ENCODE data around the gene RTL5. TPM values are rescaled to one million over a fixed set of nuclear protein-coding genes. Genes with fewer than 3 reads are reported as not detected.
A peak's percentile ranks its signal among the peaks of the same experiment; 100 is the strongest.
"Not testable (repeated sequence)": the region's sequence is repeated elsewhere in the genome, so short reads cannot be mapped to it uniquely, and the experiment has no call there.

Gene RTL5
- 0.03 TPM in 1 of 2 replicates, not detected in the other for total RNA-seq (2014; rRNA removed; shearing (Covaris generic); ENCODE audit: low replicate concordance)

DNA sequence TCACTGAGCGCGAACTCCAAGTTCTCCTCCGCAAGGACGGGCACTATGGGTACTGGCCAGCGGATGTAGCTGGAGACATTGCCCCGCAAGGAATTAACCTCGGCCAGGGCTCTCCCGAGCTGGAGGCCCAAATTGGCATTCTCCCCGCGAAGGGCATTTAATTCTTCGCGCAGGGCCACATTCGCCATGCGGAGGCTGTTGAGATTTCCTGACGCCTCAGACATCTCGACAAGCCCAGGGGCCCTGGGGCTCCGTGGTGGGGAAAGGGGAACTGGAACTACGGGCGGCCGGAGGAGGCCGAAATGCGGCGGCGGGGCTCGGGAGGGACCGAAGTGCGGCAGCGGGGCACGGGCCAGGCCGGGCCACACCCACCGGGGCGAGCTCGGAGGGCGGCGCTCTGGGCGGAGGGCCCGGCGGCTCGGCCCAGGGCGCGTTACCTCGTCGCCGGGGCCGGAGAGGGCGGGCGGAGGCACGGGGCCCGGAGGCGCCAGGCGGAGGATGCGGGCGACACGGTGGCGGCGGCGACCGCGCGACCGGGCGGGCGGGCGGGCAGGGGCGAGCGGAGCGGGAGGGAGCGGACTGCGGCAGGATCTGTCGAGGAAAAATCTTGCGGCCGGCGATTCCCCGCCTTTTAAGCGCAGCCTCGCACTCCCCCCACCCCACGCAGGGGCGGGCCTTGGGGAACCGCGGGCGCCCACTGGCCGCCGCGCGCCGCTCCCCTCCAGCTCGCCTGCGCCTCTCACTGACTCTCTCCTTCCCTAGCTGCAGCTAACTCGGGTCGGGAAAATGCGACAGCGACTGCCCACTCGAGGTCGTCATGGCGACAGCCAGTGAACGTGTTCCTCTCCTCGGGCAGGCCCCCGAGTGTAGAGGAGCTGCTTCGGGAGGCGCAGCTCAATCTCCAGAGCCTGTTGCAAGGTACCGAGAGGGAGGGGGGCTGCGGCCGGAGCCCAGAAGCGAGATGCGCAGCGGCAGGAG lies at the start of gene RTL5:
TSS of gene RTL5 (minus strand) at position 599 of the 978 bp plus-strand sequence.
- H3K27me3 ChIP-seq: no peaks in the 10 kb centered on the region
- peak; percentile 71 for DNase-seq
- no peaks in the 10 kb centered on the region for H3K9me3 ChIP-seq
- peak within 1 kb of the TSS; percentile 29 for H3K4me3 ChIP-seq
- H3K36me3 ChIP-seq: no peaks in the 10 kb centered on the region

DNA sequence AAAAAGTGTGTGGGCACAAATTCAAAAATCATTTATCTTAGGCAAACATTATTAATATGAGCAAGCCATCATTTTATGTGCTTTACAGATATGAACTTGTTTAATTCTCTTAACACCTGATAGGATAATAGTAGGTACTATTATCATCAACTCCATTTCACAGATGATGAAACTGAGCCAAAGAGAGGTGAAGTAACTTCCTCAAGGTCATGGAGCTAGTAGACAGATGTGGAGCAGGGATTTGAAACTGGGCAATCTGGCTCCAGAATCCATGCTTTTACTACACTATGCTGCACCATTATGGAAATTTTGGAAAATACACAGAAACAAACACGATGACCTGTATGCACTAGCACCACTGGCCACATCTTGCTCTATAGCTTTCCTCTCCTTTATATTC lies 48.8 kb upstream of the RTL5 start:
- no peaks in the 10 kb centered on the region for H3K36me3 ChIP-seq
- H3K27me3 ChIP-seq: no peaks in the 10 kb centered on the region
- no peak for DNase-seq
- H3K4me3 ChIP-seq: peak overlapping the region; percentile 78
- H3K9me3 ChIP-seq: no peaks in the 10 kb centered on the region

DNA sequence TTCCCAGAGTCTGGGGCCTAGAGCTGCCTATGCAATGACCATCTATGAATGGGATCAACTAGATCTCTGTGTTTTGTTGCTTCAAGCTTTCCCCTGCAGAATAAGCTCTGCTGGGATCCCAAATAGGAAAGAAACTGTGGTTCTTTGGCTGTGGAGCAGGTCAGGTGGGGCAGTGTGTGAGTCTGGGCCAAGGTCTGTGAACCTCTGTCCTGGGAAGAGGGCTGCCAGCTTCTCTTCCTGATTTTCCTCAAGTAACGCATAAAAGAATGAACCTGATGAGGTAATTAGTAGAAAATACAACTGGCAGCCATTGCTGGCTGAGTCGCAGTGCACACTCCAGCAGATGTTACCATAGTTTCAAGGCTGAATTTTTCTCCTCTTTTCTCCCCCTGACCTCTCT lies 45.3 kb upstream of the RTL5 start:
- Histone ChIP-seq H3K27me3 (no peaks in the 10 kb centered on the region), H3K9me3 (no peaks in the 10 kb centered on the region), H3K36me3 (no peaks in the 10 kb centered on the region), H3K4me3 (no peak overlapping the region)
- peak; percentile 6 for DNase-seq

DNA sequence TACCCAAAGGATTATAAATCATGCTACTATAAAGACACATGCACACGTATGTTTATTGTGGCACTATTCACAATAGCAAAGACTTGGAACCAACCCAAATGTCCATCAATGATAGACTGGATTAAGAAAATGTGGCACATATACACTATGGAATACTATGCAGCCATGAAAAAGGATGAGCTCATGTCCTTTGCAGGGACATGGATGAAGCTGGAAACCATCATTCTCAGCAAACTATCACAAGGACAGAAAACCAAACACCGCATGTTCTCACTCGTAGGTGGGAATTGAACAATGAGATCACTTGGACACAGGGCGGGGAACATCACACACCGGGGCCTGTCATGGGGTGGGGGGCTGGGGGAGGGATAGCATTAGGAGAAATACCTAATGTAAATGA lies 44.6 kb upstream of the RTL5 start:
- DNase-seq, H3K4me3 ChIP-seq: not testable (repeated sequence)

DNA sequence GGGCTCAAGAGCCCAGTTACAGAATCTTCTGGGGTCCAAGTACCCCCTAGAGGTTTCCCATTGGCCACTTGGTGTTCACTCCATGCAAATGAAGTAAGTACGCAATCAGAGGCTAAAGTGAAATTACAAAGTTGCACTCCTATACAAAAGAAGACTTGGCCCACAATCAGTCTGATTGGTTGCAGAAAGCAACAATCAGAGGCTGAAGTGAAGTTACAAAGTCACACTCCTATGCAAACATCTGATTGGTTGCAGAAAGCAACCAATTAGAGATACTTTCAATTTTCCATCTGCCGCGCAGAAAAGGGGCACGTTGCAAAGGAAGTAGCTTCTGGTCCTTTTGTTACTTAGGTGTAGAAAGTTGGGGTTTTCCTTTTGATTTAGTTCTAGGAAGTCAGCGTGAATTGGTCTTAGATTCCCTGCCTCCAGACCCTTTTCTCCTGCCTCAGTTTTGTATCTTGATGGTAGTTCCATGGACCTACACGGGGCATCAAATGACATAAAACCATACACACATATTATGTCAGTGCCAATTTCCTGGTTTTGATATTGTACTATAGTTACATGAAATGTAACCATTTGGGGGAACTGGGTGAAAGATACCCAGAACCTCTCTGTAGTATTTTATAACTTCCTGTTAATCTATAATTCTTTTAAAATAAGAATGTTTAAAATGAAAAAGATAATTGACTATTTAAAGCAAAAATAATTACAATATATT lies 37.5 kb upstream of the RTL5 start:
- H3K36me3 ChIP-seq: no peaks in the 10 kb centered on the region
- H3K27me3 ChIP-seq: no peaks in the 10 kb centered on the region
- no peaks in the 10 kb centered on the region for H3K9me3 ChIP-seq
- no peak overlapping the region for H3K4me3 ChIP-seq
- no peak for DNase-seq

More for the DNA sequence above, 44.6 kb upstream of the RTL5 start:
- H3K36me3 ChIP-seq, H3K27me3 ChIP-seq, H3K9me3 ChIP-seq: not testable (repeated sequence)

DNA sequence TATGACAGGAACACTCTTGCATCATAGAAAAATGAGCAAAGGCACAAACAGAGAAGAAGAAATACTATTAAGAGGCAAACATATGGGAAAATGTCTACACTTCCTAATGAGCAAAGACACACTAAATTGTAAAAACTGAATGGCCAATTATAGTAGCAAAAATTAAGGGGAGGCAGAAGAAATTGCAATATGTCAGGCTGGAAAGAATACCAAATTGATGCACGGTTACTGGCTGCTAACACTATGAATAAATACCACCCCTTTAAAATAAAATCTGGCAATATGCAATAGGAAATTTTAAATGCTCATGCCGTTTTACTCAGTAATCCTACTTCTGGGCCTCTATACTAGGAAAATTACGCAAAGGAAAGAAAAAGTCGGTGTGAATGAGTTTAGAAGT lies 33.8 kb upstream of the RTL5 start:
- DNase-seq: no peak
- Histone ChIP-seq H3K36me3 (no peaks in the 10 kb centered on the region), H3K4me3 (no peak overlapping the region), H3K27me3 (no peaks in the 10 kb centered on the region), H3K9me3 (no peaks in the 10 kb centered on the region)

DNA sequence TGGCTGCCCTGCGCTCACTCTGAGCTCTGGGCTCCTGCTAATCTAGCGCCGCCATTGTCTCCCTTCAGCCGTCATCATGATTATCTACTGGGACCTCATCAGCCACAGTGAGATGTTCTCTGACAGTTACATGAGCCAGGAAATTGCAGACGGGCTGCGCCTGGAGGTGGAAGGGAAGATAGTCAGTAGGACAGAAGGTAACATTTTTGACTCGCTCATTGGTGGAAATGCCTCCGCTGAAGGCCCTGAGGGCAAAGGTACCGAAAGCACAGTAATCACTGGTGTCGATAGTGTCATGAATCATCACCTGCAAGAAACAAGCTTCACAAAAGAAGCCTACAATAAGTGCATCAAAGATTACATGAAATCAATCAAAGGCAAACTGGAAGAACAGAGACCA lies 28.1 kb upstream of the RTL5 start:
- Histone ChIP-seq H3K4me3 (no peak overlapping the region), H3K9me3 (no peaks in the 10 kb centered on the region), H3K27me3 (no peaks in the 10 kb centered on the region), H3K36me3 (no peaks in the 10 kb centered on the region)
- no peak for DNase-seq

DNA sequence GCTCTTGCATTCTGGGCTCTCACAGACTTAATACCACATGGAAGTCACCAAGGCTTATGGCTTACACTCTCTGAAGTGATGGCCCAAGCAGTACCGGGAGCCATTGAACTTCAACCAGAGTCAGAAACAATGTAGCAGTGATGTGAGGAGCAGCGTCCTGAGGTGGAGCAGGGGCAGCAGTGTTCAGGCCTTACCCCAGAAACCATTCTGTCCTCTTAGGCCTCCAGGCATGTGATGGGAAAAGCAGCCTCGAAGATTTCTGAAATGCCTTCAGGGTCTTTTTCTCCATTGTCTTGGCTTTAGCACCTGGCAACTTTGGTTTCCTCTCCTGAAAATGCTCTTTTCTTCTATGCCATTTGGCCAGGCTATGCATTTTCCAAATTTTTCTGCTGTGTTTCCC lies 27.1 kb upstream of the RTL5 start:
- no peak overlapping the region for H3K4me3 ChIP-seq
- no peaks in the 10 kb centered on the region for H3K9me3 ChIP-seq
- DNase-seq: no peak
- no peaks in the 10 kb centered on the region for H3K36me3 ChIP-seq
- no peaks in the 10 kb centered on the region for H3K27me3 ChIP-seq

DNA sequence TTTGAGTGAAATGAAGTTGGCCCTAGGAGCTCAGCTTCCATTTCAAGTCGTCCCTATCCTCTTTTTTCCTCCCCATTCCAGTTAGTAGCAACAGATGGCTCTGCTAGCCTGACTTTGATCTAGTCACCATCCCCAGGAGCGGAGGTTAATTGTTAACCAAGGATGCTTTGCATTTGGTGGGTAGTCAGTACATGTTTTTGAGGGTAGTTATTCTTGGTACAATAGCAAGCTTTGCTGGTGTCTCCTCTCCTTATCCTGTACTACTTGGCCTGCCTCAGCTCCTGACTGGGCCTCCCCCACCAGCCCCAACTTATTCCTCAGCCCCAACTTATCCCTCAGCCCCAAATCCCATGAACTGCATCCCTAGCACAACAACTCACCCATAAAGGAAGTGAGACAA lies 14.8 kb upstream of the RTL5 start:
- no peak overlapping the region for H3K4me3 ChIP-seq
- no peaks in the 10 kb centered on the region for H3K27me3 ChIP-seq
- H3K36me3 ChIP-seq: no peaks in the 10 kb centered on the region
- H3K9me3 ChIP-seq: no peaks in the 10 kb centered on the region
- DNase-seq: no peak

DNA sequence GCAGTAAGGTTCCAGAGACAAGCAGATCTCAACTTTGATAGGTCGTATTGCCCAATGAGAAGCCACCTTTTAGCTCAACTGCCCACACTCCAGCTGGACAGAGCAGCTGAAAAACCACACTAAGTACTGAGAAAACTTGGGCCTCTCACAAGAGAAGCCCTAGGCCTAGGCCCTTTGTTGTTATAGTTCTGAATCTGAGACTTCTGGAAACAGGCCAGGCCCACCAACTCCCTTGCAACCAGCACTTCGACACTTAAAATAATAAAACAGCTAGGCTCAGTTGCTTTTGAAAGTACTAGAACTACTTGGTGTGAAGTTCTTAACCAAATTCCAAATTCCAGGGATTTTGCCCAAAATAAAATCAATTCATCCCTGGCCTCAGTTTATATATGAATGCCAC lies 13.5 kb upstream of the RTL5 start:
- H3K4me3 ChIP-seq: no peak overlapping the region
- H3K27me3 ChIP-seq: no peaks in the 10 kb centered on the region
- no peaks in the 10 kb centered on the region for H3K9me3 ChIP-seq
- no peaks in the 10 kb centered on the region for H3K36me3 ChIP-seq
- no peak for DNase-seq

DNA sequence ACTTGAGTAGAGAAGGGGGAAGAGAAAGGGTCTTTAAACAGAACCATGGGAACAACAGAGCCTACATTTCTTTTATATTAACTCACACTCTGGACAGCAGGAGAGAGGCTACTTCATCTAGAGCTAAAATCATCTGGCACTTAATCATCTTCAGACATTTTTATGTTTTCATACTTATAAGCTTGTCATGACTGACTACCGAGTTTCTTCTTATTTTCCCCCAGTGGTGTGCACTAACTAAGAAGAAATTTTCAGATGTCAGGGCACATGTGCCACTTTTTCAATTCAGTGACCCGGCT lies 11.8 kb upstream of the RTL5 start:
- no peaks in the 10 kb centered on the region for H3K36me3 ChIP-seq
- H3K27me3 ChIP-seq: no peaks in the 10 kb centered on the region
- H3K4me3 ChIP-seq: no peak overlapping the region

DNA sequence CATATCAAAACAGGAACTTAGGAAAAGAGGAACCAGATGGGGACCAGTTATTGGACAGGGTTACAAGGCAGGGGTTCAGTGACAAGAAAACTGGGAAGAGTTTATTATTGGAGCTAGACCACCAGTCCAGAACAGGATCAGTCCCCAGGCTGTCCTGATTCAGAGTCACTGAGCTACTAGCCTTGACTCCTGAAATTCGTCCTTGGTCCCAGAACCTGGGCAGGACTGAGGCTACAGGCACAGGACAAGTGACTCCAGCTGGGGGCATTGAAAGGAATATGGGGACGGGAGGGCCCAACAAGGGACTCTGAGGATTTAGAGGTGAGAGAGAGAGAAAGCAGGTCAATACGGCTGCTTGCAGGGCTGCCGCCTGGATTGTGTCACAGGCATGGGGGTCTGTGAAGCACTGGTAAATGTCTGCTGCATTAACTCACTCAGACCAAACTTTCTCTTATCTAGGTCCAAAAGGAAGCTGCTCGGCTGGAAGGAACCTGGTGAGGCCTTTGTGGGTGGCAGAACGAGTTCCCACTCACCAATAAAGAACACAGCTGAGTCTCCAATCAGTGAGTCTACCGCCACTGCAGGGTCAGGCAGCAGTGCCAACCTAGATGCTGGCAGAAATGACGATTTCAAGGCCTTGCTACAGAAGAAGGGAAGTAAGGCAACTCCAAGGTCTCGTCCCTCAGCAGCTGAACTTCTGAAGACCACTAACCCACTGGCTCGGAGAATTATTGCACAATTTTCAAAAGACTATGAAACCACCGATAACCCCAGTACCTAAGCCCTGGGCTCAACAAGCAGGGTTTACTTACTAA lies 11.3 kb upstream of the RTL5 start:
- H3K27me3 ChIP-seq: no peaks in the 10 kb centered on the region

More for the DNA sequence above, 11.8 kb upstream of the RTL5 start:
- DNase-seq: no peak
- no peaks in the 10 kb centered on the region for H3K9me3 ChIP-seq

DNA sequence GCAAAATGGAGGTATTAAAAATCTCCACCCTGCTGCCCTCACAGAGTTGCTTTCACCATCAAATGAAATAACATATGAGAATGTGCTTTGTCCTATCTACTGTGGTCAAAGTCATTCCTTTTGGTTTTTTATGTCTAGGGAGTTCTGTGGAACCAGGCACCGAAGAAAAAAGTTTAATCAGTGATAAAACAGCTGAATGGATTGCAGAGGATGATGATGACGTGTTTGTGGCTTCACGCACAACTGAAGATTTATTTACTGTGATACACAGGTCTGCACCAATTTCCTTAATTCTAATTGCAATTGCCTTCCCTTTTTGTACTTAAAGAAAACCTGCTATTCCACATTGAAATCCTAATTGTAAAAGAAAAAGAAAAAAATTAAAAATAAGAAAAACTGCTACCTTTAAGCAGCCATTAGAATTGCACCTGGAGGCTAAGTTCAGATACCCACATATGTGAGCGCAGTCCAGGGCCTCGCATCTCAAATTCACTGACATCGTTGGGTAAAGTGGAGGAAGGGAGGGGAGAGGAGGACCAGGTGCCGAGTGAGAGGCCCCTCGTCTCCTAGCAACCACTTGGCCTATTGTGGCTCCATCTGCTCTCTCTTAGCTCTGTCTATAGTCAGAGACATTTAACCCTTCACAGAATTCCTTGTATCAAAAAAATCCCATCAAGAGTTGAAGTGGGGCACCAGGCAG lies 10.5 kb upstream of the RTL5 start:
- H3K36me3 ChIP-seq: no peaks in the 10 kb centered on the region
- H3K4me3 ChIP-seq: no peak overlapping the region
- no peaks in the 10 kb centered on the region for H3K27me3 ChIP-seq
- DNase-seq: no peak
- no peaks in the 10 kb centered on the region for H3K9me3 ChIP-seq

More for the DNA sequence above, 11.3 kb upstream of the RTL5 start:
- Histone ChIP-seq H3K36me3 (no peaks in the 10 kb centered on the region), H3K9me3 (no peaks in the 10 kb centered on the region), H3K4me3 (no peak overlapping the region)
- DNase-seq: no peak

DNA sequence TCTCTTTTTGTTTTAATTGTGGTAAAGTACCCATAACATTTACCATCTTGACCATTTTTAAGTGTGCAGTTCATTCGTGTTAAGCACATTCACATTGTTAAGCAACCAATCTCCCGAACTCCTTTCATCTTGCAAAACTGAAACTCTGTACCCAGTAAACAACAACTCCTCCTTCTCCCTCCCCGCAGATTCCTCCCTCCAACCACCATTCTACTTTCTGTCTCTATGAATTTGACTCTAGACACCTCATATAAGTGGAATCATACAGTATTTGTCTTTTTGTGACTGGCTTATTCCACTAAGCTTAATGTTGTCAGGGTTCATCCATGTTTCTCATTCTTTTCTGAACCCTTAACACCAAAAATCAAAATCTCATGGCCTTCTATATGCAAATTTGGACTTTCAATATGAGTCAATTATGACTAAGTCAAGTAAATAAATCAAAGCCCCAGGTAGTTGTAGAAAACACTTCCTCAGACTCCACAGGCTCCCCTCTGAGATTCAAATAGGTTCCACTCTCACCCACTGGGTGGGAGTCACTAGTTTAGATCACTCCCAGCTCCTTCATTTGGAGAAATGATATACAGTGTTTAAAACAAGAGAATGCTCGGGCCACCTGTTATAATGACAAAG lies 9.8 kb upstream of the RTL5 start:
- no peaks in the 10 kb centered on the region for H3K27me3 ChIP-seq
- H3K9me3 ChIP-seq: no peaks in the 10 kb centered on the region
- H3K4me3 ChIP-seq: no peak overlapping the region
- H3K36me3 ChIP-seq: no peaks in the 10 kb centered on the region
- no peak for DNase-seq

DNA sequence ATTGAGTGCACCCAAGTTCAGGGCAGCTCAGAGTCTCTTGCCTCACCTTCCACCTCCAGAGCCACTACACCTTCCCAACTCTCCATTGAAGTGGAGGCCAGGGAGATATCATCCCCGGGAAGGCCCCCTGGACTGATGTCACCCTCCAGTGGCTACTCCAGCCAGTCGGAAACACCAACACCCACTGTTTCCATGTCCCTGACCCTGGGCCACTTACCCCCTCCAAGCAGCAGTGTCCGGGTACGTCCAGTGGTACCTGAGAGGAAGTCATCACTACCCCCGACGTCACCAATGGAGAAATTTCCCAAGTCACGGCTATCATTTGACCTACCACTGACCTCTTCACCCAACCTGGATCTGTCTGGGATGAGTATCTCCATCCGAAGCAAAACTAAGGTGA lies 7.8 kb upstream of the RTL5 start:
- DNase-seq: no peak
- Histone ChIP-seq H3K27me3 (no peaks in the 10 kb centered on the region), H3K36me3 (no peaks in the 10 kb centered on the region), H3K4me3 (no peak overlapping the region), H3K9me3 (no peaks in the 10 kb centered on the region)

DNA sequence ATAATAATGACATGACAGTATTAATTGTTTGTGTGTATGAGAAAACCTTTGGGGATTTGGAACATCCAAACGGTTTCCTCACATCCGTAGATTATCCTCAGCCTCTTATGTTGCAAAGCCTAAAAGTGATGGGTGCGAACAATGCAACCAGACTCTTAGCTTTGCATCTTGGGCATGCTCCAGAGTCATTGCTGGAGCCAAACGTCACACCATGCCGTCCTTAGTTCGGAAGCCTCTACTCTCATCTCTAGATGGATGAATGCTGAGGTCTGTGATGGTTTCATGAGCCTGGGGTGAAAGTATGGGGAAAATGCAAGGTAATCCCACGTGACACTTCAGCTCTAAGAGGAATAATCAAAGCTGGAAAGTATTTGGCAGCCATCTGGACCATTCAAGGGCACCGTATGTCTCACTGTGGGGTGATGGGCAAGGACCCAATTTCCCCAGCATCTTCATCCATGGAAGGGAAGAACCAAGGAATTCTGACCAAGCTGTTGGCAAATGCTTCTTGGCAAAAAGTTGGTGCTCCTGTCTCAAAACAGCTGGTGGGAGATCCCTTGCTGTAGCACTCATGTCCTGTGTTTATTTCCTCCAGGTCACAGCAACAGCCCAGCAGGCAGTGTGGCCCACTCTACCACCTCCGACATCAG lies 6.3 kb upstream of the RTL5 start:
- no peak for DNase-seq
- no peaks in the 10 kb centered on the region for H3K27me3 ChIP-seq

More for the DNA sequence above, 6.3 kb upstream of the RTL5 start:
- H3K4me3 ChIP-seq: no peak overlapping the region
- no peaks in the 10 kb centered on the region for H3K36me3 ChIP-seq
- no peaks in the 10 kb centered on the region for H3K9me3 ChIP-seq
